ENCODE measurements around the gene ABCC5. TPM values are rescaled to one million over a fixed set of nuclear protein-coding genes. Genes with fewer than 3 reads are reported as not detected.
"Not testable (repeated sequence)": the region's sequence is repeated elsewhere in the genome, so short reads cannot be mapped to it uniquely, and the experiment has no call there.

ABCC5 gene
- total and polyA plus RNA-seq, 2 experiments from 2014 or later: 14.7 to 17.1 TPM

DNA sequence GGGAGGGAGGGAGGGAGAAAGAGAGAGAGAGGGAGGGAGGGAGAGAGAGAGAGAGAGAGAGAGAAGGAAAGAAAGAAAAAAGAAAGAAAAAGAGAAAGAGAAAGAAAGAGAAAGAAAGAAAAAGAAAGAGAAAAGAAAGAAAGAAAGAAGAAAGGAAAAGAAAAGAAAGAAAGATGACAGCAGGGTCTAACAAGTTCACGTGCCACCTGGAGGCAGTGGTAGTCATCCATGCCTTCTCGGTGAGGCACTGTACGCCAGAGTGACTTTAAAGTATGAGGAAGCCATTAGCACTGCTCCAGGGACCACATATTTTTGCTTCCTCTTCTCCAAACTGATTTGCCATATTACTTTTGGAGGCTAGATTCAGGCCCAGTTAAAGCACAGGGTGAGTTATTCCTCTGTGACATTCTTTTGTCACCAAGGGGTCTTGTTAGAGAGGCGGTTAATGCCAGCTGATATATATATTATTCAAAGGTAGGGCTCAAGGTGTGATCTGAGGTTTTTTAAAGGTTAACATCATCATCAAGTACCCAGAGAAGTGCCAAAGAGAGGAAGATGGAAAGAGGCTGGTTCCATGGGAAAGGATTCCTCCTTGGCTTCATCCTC, 13.6 kb upstream of the ABCC5 start, which contains the start of gene HTR3D:
Gene HTR3D, plus strand, starts transcription at position 556 of the 606 bp plus-strand sequence. Its CDS starts 0 bp downstream, at position 556.
- no peak for TF ChIP-seq EZH2phosphoT487 (IDR thresholded peaks at IDR 0.05; ENCODE audit: insufficient read depth, low read depth)
- no peak for TF ChIP-seq EZH2 (IDR thresholded peaks at IDR 0.05; ENCODE audit: insufficient read depth, poor library complexity, severe bottlenecking)
- H3K4me3 ChIP-seq: no peak within 1 kb of the TSS
- H3F3A ChIP-seq (ENCODE audit: insufficient read depth): no peaks in the 10 kb centered on the region
- H3K9me2 ChIP-seq (ENCODE audit: insufficient read depth): no peaks in the 10 kb centered on the region
- H3K27me3 ChIP-seq (replicated peaks; ENCODE audit: insufficient read depth): peaks cover 10% of the 10 kb centered on the region; the same call in 1 of the 2 replicates
- no peaks in the 10 kb centered on the region for H3K79me2 ChIP-seq (ENCODE audit: insufficient read depth)
- no peaks in the 10 kb centered on the region for H3K9me3 ChIP-seq (ENCODE audit: low read depth)
- no peak within 1 kb of the TSS for H2AFZ ChIP-seq
- no peak for DNase-seq
- no peak within 1 kb of the TSS for H3K27ac ChIP-seq
- WGBS, 2 experiments (ENCODE audit: low coverage in 1 of 2, low lambda C conversion rate in 2 of 2, missing lambda C conversion rate in 2 of 2): 52 to 55% methylated on average over 4 of the region's 4 CpGs
- H4K20me1 ChIP-seq (ENCODE audit: insufficient read depth): no peaks in the 10 kb centered on the region
- H3K9ac ChIP-seq: no peak within 1 kb of the TSS
- H3K4me2 ChIP-seq (ENCODE audit: unreplicated experiment): no peak within 1 kb of the TSS
- in situ Hi-C loops (cut with MboI): no loop called here
- H3K36me3 ChIP-seq (ENCODE audit: low read depth): no peaks in the 10 kb centered on the region
- H3K4me1 ChIP-seq (ENCODE audit: insufficient read depth): no peaks in the 10 kb centered on the region

DNA sequence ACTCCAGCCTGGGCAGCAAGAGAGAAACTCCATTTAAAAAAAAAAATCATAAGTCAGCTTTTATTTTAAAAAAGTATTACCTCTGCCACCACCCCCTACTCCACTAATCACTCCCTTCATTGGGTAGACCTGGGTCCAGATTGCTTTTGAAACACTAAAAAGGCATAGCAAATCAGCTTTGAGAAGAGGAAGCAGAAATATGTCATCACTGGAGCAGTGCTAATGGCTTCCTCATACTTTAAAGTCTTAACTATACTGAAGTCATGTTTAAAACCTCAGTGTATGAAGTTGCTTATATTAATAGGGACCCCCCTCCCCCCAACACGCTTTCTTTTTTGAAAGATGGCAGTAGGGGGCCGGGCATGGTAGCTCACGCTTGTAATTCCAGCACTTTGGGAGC, 12.9 kb upstream of the ABCC5 start:
- TF ChIP-seq EZH2phosphoT487 (IDR thresholded peaks at IDR 0.05; ENCODE audit: insufficient read depth, low read depth): no peak
- no peak for TF ChIP-seq EZH2 (IDR thresholded peaks at IDR 0.05; ENCODE audit: insufficient read depth, poor library complexity, severe bottlenecking)
- no peaks in the 10 kb centered on the region for H3K9me2 ChIP-seq (ENCODE audit: insufficient read depth)
- H3K27ac ChIP-seq: no peak overlapping the region
- in situ Hi-C loops (cut with MboI): no loop called here
- no peak overlapping the region for H3K4me3 ChIP-seq
- H3K4me2 ChIP-seq (ENCODE audit: unreplicated experiment): no peak overlapping the region
- DNase-seq: no peak
- H3K9ac ChIP-seq: no peak overlapping the region
- no peaks in the 10 kb centered on the region for H3F3A ChIP-seq (ENCODE audit: insufficient read depth)
- no peaks in the 10 kb centered on the region for H4K20me1 ChIP-seq (ENCODE audit: insufficient read depth)
- no peak overlapping the region for H2AFZ ChIP-seq
- H3K36me3 ChIP-seq (ENCODE audit: low read depth): no peaks in the 10 kb centered on the region
- H3K27me3 ChIP-seq (replicated peaks; ENCODE audit: insufficient read depth): peaks cover 10% of the 10 kb centered on the region; the same call in 1 of the 2 replicates
- H3K4me1 ChIP-seq (ENCODE audit: insufficient read depth): no peaks in the 10 kb centered on the region
- WGBS, 2 experiments (ENCODE audit: low coverage in 1 of 2, low lambda C conversion rate in 2 of 2, missing lambda C conversion rate in 2 of 2): 72 to 81% methylated on average over 3 of the region's 3 CpGs
- no peaks in the 10 kb centered on the region for H3K79me2 ChIP-seq (ENCODE audit: insufficient read depth)
- H3K9me3 ChIP-seq (ENCODE audit: low read depth): no peaks in the 10 kb centered on the region

DNA sequence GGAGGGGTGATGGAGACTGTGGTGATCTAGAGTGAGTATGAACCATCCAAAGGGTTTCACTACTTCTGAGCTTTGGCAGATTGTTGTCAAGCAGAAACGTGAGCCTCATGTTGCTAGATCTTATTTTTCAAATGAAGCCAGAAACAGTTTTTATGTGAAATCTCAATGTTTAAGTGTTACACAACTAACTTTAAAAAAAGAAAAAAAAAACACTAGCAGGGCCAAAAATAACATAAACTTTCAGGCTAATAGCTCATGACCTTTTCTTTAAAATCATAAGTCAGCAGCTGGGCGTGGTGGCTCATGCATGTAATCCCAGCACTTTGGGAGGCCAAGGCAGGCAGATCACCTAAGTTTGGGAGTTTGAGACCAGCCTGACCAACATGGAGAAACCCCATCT, 11.8 kb upstream of the ABCC5 start:
- peak; percentile 11 for DNase-seq
- 27 to 29% methylated on average over 2 of the region's 2 CpGs for WGBS, 2 experiments (ENCODE audit: low coverage in 1 of 2, low lambda C conversion rate in 2 of 2, missing lambda C conversion rate in 2 of 2)

DNA sequence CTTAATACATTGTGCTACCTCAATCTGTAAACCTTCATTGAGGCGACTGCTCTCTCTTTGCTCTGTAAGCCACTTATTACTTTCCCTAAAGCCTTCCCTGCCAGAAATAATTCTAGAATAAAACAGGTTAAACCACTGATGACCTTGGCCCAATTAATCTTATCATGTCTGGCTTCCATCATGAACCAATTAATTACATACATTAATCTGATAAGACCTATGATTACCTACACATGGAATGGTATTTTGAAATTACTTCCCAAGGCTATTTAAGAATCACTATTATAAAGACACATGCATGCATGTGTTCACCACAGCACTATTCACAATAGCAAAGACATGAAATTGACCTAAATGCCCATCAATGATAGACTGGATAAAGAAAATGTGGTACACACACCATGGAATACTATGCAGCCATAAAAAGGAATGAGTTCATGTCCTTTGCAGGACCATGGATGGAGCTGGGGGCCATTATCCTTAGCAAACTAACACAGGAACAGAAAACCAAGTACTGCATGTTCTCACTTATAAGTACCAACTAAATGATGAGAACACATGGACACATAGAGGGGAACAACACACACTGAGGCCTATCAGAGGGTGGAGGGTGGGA, 10.7 kb upstream of the ABCC5 start:
- DNase-seq; H4K20me1 ChIP-seq (ENCODE audit: insufficient read depth); H3K4me1 ChIP-seq (ENCODE audit: insufficient read depth); H3K9me3 ChIP-seq (ENCODE audit: low read depth); H3K9ac ChIP-seq; H3F3A ChIP-seq (ENCODE audit: insufficient read depth); H3K4me2 ChIP-seq (ENCODE audit: unreplicated experiment); H2AFZ ChIP-seq; in situ Hi-C loops (cut with MboI); H3K79me2 ChIP-seq (ENCODE audit: insufficient read depth); H3K27me3 ChIP-seq (replicated peaks; ENCODE audit: insufficient read depth); H3K9me2 ChIP-seq (ENCODE audit: insufficient read depth); H3K4me3 ChIP-seq; H3K27ac ChIP-seq; H3K36me3 ChIP-seq (ENCODE audit: low read depth): not testable (repeated sequence)
- WGBS, 2 experiments (ENCODE audit: low coverage in 1 of 2, low lambda C conversion rate in 2 of 2, missing lambda C conversion rate in 2 of 2): 72 to 86% methylated on average over 1 of the region's 1 CpG

More for the DNA sequence above, 11.8 kb upstream of the ABCC5 start:
- Histone ChIP-seq H3K27ac (no peak overlapping the region), H3K9me2 (ENCODE audit: insufficient read depth) (no peaks in the 10 kb centered on the region), H3K9me3 (ENCODE audit: low read depth) (no peaks in the 10 kb centered on the region), H3K9ac (no peak overlapping the region), H3K4me2 (ENCODE audit: unreplicated experiment) (no peak overlapping the region), H2AFZ (no peak overlapping the region), H3K36me3 (ENCODE audit: low read depth) (no peaks in the 10 kb centered on the region), H3K79me2 (ENCODE audit: insufficient read depth) (no peaks in the 10 kb centered on the region), H3K27me3 (replicated peaks; ENCODE audit: insufficient read depth) (0 out of 2 replicates have a peak, but pooled peaks cover 10% of the 10 kb centered on the region), H3K4me1 (ENCODE audit: insufficient read depth) (no peaks in the 10 kb centered on the region), H3K4me3 (no peak overlapping the region), H4K20me1 (ENCODE audit: insufficient read depth) (no peaks in the 10 kb centered on the region), H3F3A (ENCODE audit: insufficient read depth) (no peaks in the 10 kb centered on the region)
- in situ Hi-C loops (cut with MboI): no loop called here
- TF ChIP-seq EZH2phosphoT487 (IDR thresholded peaks at IDR 0.05; ENCODE audit: insufficient read depth, low read depth) (no peak), EZH2 (IDR thresholded peaks at IDR 0.05; ENCODE audit: insufficient read depth, poor library complexity, severe bottlenecking) (no peak)

DNA sequence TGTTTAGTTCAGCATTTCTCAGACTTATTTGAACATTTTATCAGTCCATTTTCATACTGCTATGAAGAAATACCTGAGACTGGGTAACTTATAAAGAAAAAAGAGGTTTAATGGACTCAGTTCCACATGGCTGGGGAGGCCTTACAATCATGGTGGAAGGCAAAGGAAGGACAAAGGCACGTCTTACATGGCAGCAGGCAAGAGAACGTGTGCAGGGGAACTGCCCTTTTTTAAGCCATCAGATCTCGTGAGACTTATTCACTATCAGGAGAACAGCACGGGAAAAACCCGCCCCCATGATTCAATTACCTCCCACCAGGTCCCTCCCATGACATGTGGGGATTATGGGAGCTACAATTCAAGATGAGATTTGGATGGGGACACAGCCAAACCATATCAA, 7.6 kb upstream of the ABCC5 start:
- H3K4me2 ChIP-seq (ENCODE audit: unreplicated experiment); H3K27ac ChIP-seq; H3K9me2 ChIP-seq (ENCODE audit: insufficient read depth); H3K9me3 ChIP-seq (ENCODE audit: low read depth); H4K20me1 ChIP-seq (ENCODE audit: insufficient read depth); H3K27me3 ChIP-seq (replicated peaks; ENCODE audit: insufficient read depth); H3K9ac ChIP-seq; H3K4me3 ChIP-seq; H3K4me1 ChIP-seq (ENCODE audit: insufficient read depth); H3K79me2 ChIP-seq (ENCODE audit: insufficient read depth); H3K36me3 ChIP-seq (ENCODE audit: low read depth); H3F3A ChIP-seq (ENCODE audit: insufficient read depth); H2AFZ ChIP-seq; DNase-seq; in situ Hi-C loops (cut with MboI): not testable (repeated sequence)
- 38 to 41% methylated on average over 5 of the region's 5 CpGs for WGBS, 2 experiments (ENCODE audit: low coverage in 1 of 2, low lambda C conversion rate in 2 of 2, missing lambda C conversion rate in 2 of 2)
